ENCODE data around the gene BCS1L. TPM values are rescaled to one million over a fixed set of nuclear protein-coding genes. Genes with fewer than 3 reads are reported as not detected.
A peak's percentile ranks its signal among the peaks of the same experiment; 100 is the strongest.

The BCS1L gene
- total and polyA plus RNA-seq, 2 of the 8 experiments (the other 6 are each of a cell fraction or from before 2014, with no cell fraction given) = 23.7 to 37.1 TPM

DNA sequence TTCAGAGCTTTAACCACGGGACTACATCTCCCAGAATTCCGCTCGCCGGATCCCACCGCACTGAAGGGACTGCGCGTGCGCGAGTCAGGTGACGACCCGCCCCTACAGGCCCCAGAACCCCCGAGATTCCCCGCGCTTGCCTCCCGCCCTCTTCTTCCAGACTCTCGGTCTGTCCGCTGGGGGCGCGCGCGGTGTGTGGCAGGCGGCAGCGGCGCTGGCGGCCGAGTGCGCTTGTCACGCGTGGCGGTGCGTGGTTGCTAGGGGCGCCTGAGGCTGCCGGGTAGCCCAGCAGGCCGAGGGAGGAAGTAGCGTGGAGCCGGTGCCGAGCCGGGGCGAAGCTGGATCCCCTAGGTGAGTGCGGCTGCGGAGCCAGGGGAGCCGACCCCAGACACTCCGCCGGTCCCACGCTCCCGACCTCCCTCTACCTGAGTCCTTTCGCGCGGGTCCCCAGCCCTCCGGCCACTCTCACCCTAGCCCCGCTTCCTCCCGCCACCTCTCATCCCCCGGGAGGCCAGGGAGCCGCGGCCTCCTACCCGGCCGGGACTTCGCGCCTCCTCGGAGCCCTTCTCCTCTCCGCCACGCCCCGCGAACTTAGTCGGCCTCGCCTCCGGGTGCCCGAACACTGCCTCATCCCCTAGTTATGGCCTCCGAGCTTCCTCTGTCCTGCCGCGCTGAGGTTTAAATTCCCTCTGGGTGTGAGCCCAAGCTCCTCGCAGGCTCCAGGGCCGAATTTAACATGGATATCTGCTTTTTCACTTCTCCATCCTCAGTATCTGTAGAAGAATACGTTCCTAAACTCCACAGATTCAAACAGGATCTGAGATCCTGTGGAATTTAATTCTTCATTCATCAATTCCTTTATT lies 51.4 kb downstream of the BCS1L start, which contains the start of gene TTLL4:
TTLL4 (plus strand) TSS at position 149 of the 863 bp plus-strand sequence. CDS start 26,842 bp downstream, outside the sequence.
- Histone ChIP-seq H2BK15ac (ENCODE audit: low read length) (peak within 1 kb of the TSS; percentile 4; the same call in 1 of the 2 replicates), H3K4me3 (ENCODE audit: extremely low read depth in 1 of 4, insufficient read depth in 2 of 4, low read depth in 3 of 4, low read length in 4 of 4) (peak within 1 kb of the TSS; percentile 85 to 90 (median 89)), H2AK5ac (ENCODE audit: low read depth, low read length) (no peak within 1 kb of the TSS), H3K27ac (ENCODE audit: low read depth, low read length) (peak within 1 kb of the TSS; percentile 46; the same call in 1 of the 2 replicates), H2AFZ (ENCODE audit: low read length) (peak within 1 kb of the TSS; percentile 87), H4K91ac (replicated peaks; ENCODE audit: insufficient read length, low read length) (no peak within 1 kb of the TSS), H2BK120ac (replicated peaks; ENCODE audit: low read depth, low read length) (no peak within 1 kb of the TSS), H3K9ac (replicated peaks in 1 of 4; ENCODE audit: extremely low read depth in 1 of 4, low read depth in 3 of 4, low read length in 3 of 4) (peak within 1 kb of the TSS; percentile 46 to 79 (median 76)), H4K20me1 (replicated peaks in 1 of 2; ENCODE audit: control insufficient read depth in 1 of 2, insufficient read depth in 2 of 2, low read length in 2 of 2) (peaks cover 0 to 4% of the 10 kb centered on the region in 2 experiments), H2BK5ac (ENCODE audit: low read depth, low read length) (peak within 1 kb of the TSS; percentile 66; the same call in 1 of the 2 replicates), H3K23me2 (ENCODE audit: low read depth, low read length) (0 out of 2 replicates have a peak, but pooled peaks cover 2% of the 10 kb centered on the region), H3K18ac (ENCODE audit: extremely low read depth, low read length) (peak within 1 kb of the TSS; percentile 62; the same call in 1 of the 2 replicates), H3K4ac (replicated peaks; ENCODE audit: insufficient read length, low read depth, low read length) (no peak within 1 kb of the TSS), H2BK20ac (ENCODE audit: low read length) (no peak within 1 kb of the TSS), H2BK12ac (ENCODE audit: low read depth, low read length) (no peak within 1 kb of the TSS), H3K79me1 (ENCODE audit: low read depth, low read length) (peaks cover 7% of the 10 kb centered on the region; the same call in 1 of the 2 replicates), H3K79me2 (ENCODE audit: control insufficient read depth in 1 of 2, insufficient read depth in 2 of 2, low read length in 2 of 2) (peaks cover 4 to 43% of the 10 kb centered on the region in 2 experiments), H3K27me3 (replicated peaks in 1 of 4; ENCODE audit: control insufficient read depth in 3 of 4, extremely low read depth in 1 of 4, insufficient read depth in 3 of 4, low read length in 3 of 4) (no peaks in the 10 kb centered on the region), H3K4me1 (replicated peaks in 1 of 4; ENCODE audit: control insufficient read depth in 3 of 4, insufficient read depth in 4 of 4, low read length in 3 of 4) (peaks cover 0 to 4% (median 1%) of the 10 kb centered on the region in 4 experiments; a peak in 4 of 7 replicates), H3K36me3 (ENCODE audit: control insufficient read depth in 2 of 4, insufficient read depth in 4 of 4, low read length in 3 of 4) (peaks cover 0 to 3% (median 0%) of the 10 kb centered on the region in 4 experiments; a peak in 1 of 8 replicates), H4K5ac (ENCODE audit: insufficient read length, low read depth, low read length) (peak within 1 kb of the TSS; percentile 84), H3K4me2 (ENCODE audit: insufficient read depth in 1 of 2, low read depth in 2 of 2, low read length in 2 of 2) (peak within 1 kb of the TSS; percentile 56 to 74), H3K9me3 (ENCODE audit: insufficient read depth in 2 of 2, low read depth in 1 of 2, low read length in 1 of 2) (no peaks in the 10 kb centered on the region), H3K56ac (replicated peaks; ENCODE audit: insufficient read length, low read depth, low read length) (peak within 1 kb of the TSS; percentile 63), H3K14ac (ENCODE audit: insufficient read length) (no peak within 1 kb of the TSS), H3K23ac (ENCODE audit: insufficient read length) (no peak within 1 kb of the TSS), H4K8ac (ENCODE audit: extremely low read depth, insufficient read depth, low read length) (peak within 1 kb of the TSS; percentile 83)
- ChIA-PET CTCF (ENCODE audit: partially characterized antibody) (interaction anchor here (0.6 to 2.7 kb wide), 14 partner anchors 8 to 137 kb away, joined by 3 to 17 read pairs (median 6); partner anchors contain the start of genes BCS1L, RNF25, STK36 and ZNF142), POLR2A (ENCODE audit: partially characterized antibody) (interaction anchor here (0.7 to 2.3 kb wide), 13 partner anchors 8 to 111 kb away, joined by 3 to 14 read pairs (median 3); partner anchors contain the start of genes BCS1L, RNF25, STK36 and ZNF142)
- WGBS, 2 experiments (ENCODE audit: extremely low coverage in 1 of 2, insufficient coverage in 1 of 2, insufficient read length in 1 of 2, insufficient replicate concordance in 2 of 2, low coverage in 1 of 2, low lambda C conversion rate in 2 of 2, missing lambda C conversion rate in 1 of 2) = 1% methylated on average over 61 of the region's 74 CpGs; no CpG with 5 or more reads in 1 of the 2 experiments
- DNase-seq (ENCODE audit: low read depth in 1 of 2, low spot score in 2 of 2) = peak; percentile 77 to 98
- peak; percentile 13 for FAIRE-seq
- TF ChIP-seq POLR2A (IDR thresholded peaks at IDR 0.05; ENCODE audit: control extremely low read depth in 1 of 2, low read depth in 2 of 2, low read length in 2 of 2) = peak; percentile 66 to 76
- TF ChIP-seq SP2 (IDR thresholded peaks at IDR 0.05; ENCODE audit: low read length) = no peak
- no peak for TF ChIP-seq EP300 (IDR thresholded peaks at IDR 0.05; ENCODE audit: borderline replicate concordance in 1 of 2, low read depth in 2 of 2, low read length in 2 of 2)
- peak; percentile 58; the same call in 1 of the 2 replicates for TF ChIP-seq TAF1 (IDR thresholded peaks at IDR 0.05; ENCODE audit: low read depth, low read length)
- TF ChIP-seq TAF7 (optimal IDR thresholded peaks at IDR 0.05; ENCODE audit: borderline replicate concordance, low read depth, low read length) = no peak
- TF ChIP-seq FOSL1 (IDR thresholded peaks at IDR 0.05; ENCODE audit: insufficient read depth, low read depth, low read length) = no peak
- peak; percentile 69 for TF ChIP-seq NRF1 (IDR thresholded peaks at IDR 0.05; ENCODE audit: low read depth, low read length)
- TF ChIP-seq KDM4A (IDR thresholded peaks at IDR 0.05; ENCODE audit: low read depth, low read length, severe bottlenecking) = peak; percentile 96
- peak; percentile 74; the same call in 1 of the 2 replicates for TF ChIP-seq RBBP5 (IDR thresholded peaks at IDR 0.05; ENCODE audit: borderline replicate concordance, low read depth, low read length)
- TF ChIP-seq SIX5 (IDR thresholded peaks at IDR 0.05; ENCODE audit: low read depth, low read length) = peak; percentile 69
